Uterus (tissue), 4 donors: ENCODE data around the gene USP21. TPM values are rescaled to one million over a fixed set of nuclear protein-coding genes. Genes with fewer than 3 reads are reported as not detected.
A peak's percentile ranks its signal among the peaks of the same experiment; 100 is the strongest.

Experiments
- DNase-seq, 2 donors: peaks; one replicate each; pipeline ENCODE4 v3.0.0-alpha.2; 2019 to 2020
- H3K27ac ChIP-seq, 2 donors: fragments of 200-600 bp; sonication (generic); 1 replicate in 1 of 2; 2 replicates in 1 of 2; pipeline ENCODE4 v1.5.1; 2016 to 2018
- H3K27me3 ChIP-seq, 2 donors: fragments of 200-600 bp; sonication (generic); one replicate each; pipeline ENCODE4 v1.5.1; 2018 to 2019; ENCODE audit warnings: control low read depth in 1 of 2
- H3K36me3 ChIP-seq, 2 donors: fragments of 200-600 bp; sonication (generic); one replicate each; pipeline ENCODE4 v1.5.1; 2019; ENCODE audit warnings: control low read depth in 1 of 2
- H3K4me1 ChIP-seq, 2 donors: fragments of 200-600 bp; sonication (generic); one replicate each; pipeline ENCODE4 v1.5.1; 2018 to 2019; ENCODE audit warnings: control low read depth in 1 of 2
- H3K4me3 ChIP-seq, 2 donors: fragments of 200-600 bp; sonication (generic); 1 replicate in 1 of 2; 2 replicates in 1 of 2; pipeline ENCODE4 v1.5.1; 2018 to 2019; ENCODE audit warnings: mild to moderate bottlenecking in 1 of 2
- H3K9me3 ChIP-seq, 2 donors: fragments of 200-600 bp; sonication (generic); one replicate each; pipeline ENCODE4 v1.5.1; 2019; ENCODE audit warnings: control low read depth in 1 of 2
- CTCF ChIP-seq, 4 experiments: fragments of 200-600 bp in 2 of 4; fragments of 450-650 bp in 2 of 4; sonication (generic) in 2 of 4; IDR thresholded peaks; one replicate each; pipeline ENCODE4 v1.5.1; 2016 to 2019; ENCODE audit warnings: antibody characterized with exemption in 4 of 4, mild to moderate bottlenecking in 2 of 4, moderate library complexity in 1 of 4
- POLR2A ChIP-seq, 2 donors: fragments of 450-650 bp; IDR thresholded peaks; one replicate each; pipeline ENCODE4 v1.6.1; 2016; ENCODE audit warnings: antibody characterized with exemption in 2 of 2, mild to moderate bottlenecking in 1 of 2, moderate library complexity in 1 of 2
- intact Hi-C: fragments of 100-400 bp; cut with DNase I; formaldehyde crosslinking; loops from one replicate; pipeline ENCODE4 v1.15.1; 2023; ENCODE audit warnings: low total_unique reads
- total RNA-seq, 4 donors: library from RNA; depleted of rRNA in 3 of 4; stranded (reverse); fragments of >200 nt in 3 of 4; gene quantifications; one replicate each; pipeline versions ENCODE4 v1.1.0 to v1.2.4, GENCODE V29; 2014 to 2023
- donor health status: DM: yes; HTN: yes; CAD: no.

The USP21 gene
- total RNA-seq, 4 donors from 2014 or later, result 4.1 to 38.1 (median 29.9) TPM

DNA sequence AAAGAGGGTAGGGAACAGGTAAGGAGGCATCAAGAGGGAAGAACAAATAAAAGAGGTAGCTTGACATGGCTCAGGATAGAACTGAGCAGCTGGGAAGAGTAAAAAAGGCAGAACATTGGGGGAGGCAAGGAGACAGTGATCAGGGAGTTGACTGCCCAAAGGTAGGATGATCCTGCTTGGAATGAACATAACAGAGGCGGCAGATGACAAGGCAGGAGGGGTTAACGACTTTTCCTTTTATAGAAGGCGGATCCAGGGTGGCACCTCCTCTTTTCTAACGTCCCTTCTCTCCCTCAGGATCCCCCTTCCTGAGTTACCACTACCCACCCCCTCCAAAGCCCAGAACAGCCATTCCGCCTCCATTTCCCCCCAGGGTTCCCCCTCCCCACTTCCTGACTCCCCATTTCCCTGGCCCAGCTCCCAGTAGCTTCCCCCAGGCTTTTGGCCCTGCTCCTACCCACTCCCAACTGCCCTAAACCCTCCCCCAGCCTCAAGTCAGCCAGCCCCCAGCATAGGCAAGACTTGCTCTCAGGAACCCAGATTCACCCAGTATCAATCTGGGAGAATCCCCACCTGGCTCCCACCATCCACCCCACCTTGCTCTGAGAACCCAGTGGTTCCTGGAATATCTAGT is 40.3 kb downstream of the USP21 start:
- H3K4me1 ChIP-seq, result peaks cover 23 to 31% of the 10 kb centered on the region in 2 donors
- H3K4me3 ChIP-seq, result peak overlapping the region in 1 of 2 donors; percentile 5
- TF ChIP-seq POLR2A (IDR thresholded peaks at IDR 0.05) (no peak), CTCF (IDR thresholded peaks at IDR 0.05) (no peak)
- peak in 1 of 2 donors; percentile 42 for DNase-seq
- H3K27me3 ChIP-seq, result no peaks in the 10 kb centered on the region
- intact Hi-C loops, result no loop called here
- H3K27ac ChIP-seq, result peak overlapping the region; percentile 98 to 99
- no peaks in the 10 kb centered on the region for H3K9me3 ChIP-seq
- no peaks in the 10 kb centered on the region for H3K36me3 ChIP-seq

DNA sequence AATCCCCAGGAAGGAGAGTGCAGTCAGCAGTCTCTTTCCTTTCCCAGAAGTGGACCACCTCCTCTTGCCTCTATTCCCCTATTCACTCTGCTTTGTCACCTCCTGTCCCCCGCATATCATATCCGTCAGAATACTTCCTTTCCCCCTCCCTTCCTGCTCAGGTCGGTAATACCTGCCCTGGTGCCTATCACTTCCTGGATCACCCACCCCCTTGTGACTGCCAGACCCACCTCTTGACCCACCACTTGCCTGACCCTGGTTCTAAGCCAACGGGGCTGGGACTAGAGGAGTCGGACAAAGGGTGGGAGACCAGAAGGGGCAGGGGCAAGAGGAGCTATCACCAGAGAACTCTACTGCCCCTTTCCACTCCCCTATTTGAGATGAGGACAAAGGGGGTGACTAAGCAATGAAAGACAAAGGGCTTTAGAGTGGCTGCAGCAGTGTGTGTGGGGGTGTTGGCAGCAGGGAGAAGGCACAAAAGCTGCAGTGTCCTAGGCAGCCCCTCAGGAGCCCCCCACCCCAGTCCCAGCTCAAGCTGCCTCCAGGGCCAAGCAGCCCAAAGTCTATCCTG is 41.2 kb downstream of the USP21 start:
- no peaks in the 10 kb centered on the region for H3K9me3 ChIP-seq
- H3K4me1 ChIP-seq, result peaks cover 23 to 31% of the 10 kb centered on the region in 2 donors

DNA sequence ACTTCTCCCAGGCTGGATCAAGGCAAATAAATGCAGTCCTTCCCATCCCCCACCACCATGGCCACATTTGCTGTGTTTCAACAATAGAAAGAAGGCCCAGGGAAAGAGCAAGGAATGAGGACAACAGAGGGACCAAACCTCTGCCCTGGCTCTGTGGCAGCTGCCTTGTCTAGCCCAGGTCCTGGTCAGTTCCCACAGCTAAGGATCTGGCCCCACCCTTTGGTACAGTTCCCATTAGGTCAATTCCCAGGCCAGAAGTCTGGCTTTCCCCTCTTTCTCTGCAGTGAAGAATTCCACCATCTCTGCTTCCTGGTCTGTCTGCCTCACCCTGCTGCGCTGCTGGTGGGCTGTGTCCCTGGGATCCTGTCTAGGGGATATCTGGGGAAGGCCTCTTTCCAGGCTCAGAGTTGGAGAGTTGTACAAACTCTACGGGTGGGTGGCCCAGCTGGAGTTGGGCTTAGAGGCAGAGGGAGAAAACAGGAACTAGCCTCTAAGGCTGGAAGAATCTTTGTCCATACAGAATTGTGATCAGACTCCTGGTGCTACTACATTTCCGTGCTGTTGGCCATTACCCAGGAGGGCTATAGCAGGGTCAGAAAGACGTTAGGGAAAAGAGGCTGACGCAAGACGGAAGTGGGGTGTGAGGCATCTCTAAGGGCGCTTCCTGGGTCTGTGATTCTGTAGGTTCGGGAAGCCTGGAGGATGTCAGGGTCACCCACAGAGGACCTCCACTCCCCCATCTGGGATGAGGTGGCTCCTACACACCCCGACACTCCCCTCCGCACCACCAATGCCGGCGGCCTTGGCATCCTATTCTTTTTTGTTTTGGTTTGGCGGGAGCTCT is 41.9 kb downstream of the USP21 start:
- intact Hi-C loops, result no loop called here
- H3K27ac ChIP-seq, result peak overlapping the region; percentile 98 to 99
- peak; percentile 76 to 84 for DNase-seq
- H3K36me3 ChIP-seq, result no peaks in the 10 kb centered on the region
- peak overlapping the region; percentile 90 to 94 for H3K4me3 ChIP-seq
- H3K27me3 ChIP-seq, result no peaks in the 10 kb centered on the region
- TF ChIP-seq CTCF (IDR thresholded peaks at IDR 0.05) (peak in 1 of 4 experiments; percentile 4), POLR2A (IDR thresholded peaks at IDR 0.05) (peak in 1 of 2 donors; percentile 8)
- H3K4me1 ChIP-seq, result peaks cover 23 to 36% of the 10 kb centered on the region in 2 donors
- no peaks in the 10 kb centered on the region for H3K9me3 ChIP-seq

More for the DNA sequence above, 41.2 kb downstream of the USP21 start:
- no peak overlapping the region for H3K4me3 ChIP-seq
- H3K27ac ChIP-seq, result peak overlapping the region; percentile 98 to 99
- no peaks in the 10 kb centered on the region for H3K36me3 ChIP-seq
- TF ChIP-seq POLR2A (IDR thresholded peaks at IDR 0.05) (no peak), CTCF (IDR thresholded peaks at IDR 0.05) (no peak)
- peak in 1 of 2 donors; percentile 45 for DNase-seq
- H3K27me3 ChIP-seq, result no peaks in the 10 kb centered on the region
- intact Hi-C loops, result no loop called here

DNA sequence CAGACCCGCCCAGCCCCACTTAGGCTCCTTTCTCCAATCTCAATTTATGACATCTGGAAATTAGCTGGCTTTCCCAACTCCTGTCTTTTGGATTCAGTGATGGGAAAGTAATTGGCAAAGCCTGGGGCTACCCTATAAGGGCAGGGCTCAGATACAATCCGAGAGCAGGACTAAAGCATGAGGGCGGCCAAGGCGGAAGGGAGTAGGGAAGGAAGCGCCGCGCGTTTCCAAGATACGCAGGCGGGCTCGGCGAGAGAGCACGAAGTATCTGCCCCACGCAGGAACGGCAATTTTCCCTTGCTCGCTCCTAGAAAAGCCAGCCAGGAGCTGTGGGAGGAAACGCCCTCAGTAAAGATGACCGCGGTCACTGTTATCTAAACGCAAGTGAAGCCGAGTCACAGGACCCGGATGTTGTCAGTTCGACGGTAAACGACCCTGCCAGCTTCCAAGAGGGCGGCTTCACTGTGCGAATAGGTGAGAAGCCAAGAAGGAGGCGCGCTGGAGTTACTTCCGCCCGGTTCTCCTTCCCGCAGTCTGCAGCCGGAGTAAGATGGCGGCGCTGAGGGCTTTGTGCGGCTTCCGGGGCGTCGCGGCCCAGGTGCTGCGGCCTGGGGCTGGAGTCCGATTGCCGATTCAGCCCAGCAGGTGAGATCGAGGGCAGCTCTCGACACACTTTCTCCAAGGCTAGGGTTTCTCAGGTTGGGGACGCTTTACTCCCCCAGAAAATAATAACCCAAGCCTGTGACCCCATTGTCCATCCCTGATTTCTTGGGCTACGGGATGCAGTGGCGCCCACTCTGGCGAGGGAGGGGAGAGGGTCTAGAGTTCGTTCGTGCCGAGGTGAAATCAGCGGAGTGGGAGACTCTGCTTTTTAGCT is 42.8 kb downstream of the USP21 start, which contains the start of gene NDUFS2:
NDUFS2 (plus strand) TSS at position 532 of the 877 bp plus-strand sequence; CDS start at position 551, 19 bp downstream.
- H3K9me3 ChIP-seq, result no peaks in the 10 kb centered on the region
- H3K36me3 ChIP-seq, result no peaks in the 10 kb centered on the region
- intact Hi-C loops, result no loop called here
- peak within 1 kb of the TSS; percentile 90 to 94 for H3K4me3 ChIP-seq
- H3K4me1 ChIP-seq, result peaks cover 27 to 35% of the 10 kb centered on the region in 2 donors
- peak; percentile 98 to 100 for DNase-seq
- H3K27ac ChIP-seq, result peak within 1 kb of the TSS; percentile 98 to 99
- TF ChIP-seq POLR2A (IDR thresholded peaks at IDR 0.05) (peak; percentile 52 to 76), CTCF (IDR thresholded peaks at IDR 0.05) (no peak)
- H3K27me3 ChIP-seq, result no peaks in the 10 kb centered on the region
